Pancreas (tissue), 10 donors: ENCODE data around the gene NADK. TPM values are rescaled to one million over a fixed set of nuclear protein-coding genes. Genes with fewer than 3 reads are reported as not detected.

Experiments used
- ATAC-seq, 4 donors: fragments of 200-7000 bp; cut with Tn5 transposase; one replicate each; pipeline versions ENCODE4 v1.8.0 to v1.9.1; 2020; ENCODE audit warnings: mild to moderate bottlenecking in 4 of 4, moderate library complexity in 4 of 4
- DNase-seq, 6 donors: peaks; one replicate each; pipeline ENCODE4 v3.0.0-alpha.2; 2020
- FAIRE-seq: peaks from 2 replicates; lab custom pipeline; 2012; peaks lifted over from hg19 to GRCh38; lab: Jason Lieb, UNC
- H3K27ac ChIP-seq, 4 donors: fragments of 200-600 bp; sonication (generic); 1 replicate in 3 of 4; 2 replicates in 1 of 4; pipeline versions ENCODE4 v1.5.0 to v1.8.0; 2020
- H3K27me3 ChIP-seq, 4 donors: fragments of 200-600 bp; one replicate each; pipeline ENCODE4 v1.8.0; 2021
- H3K36me3 ChIP-seq, 3 donors: fragments of 200-600 bp; sonication (generic) in 1 of 3; one replicate each; pipeline versions ENCODE4 v1.5.0 to v1.8.0; 2020 to 2021
- H3K4me1 ChIP-seq, 3 donors: fragments of 200-600 bp; one replicate each; pipeline ENCODE4 v1.8.0; 2021
- H3K4me3 ChIP-seq, 4 donors: fragments of 200-600 bp; sonication (generic) in 2 of 4; one replicate each; pipeline versions ENCODE4 v1.5.0 to v1.8.0; 2020 to 2021
- H3K9me3 ChIP-seq, 4 donors: fragments of 200-600 bp; one replicate each; pipeline ENCODE4 v1.8.0; 2021
- CTCF ChIP-seq, 4 donors: fragments of 200-600 bp; sonication (generic) in 3 of 4; IDR thresholded peaks; one replicate each; pipeline versions ENCODE4 v1.5.0 to v1.8.0; 2021; ENCODE audit warnings: antibody characterized with exemption in 4 of 4
- WGBS, 2 donors: extraction: QIAGEN DNeasy Blood & Tissue Kit; methylation state at CpG; one replicate each; pipeline ENCODE4 v1.1.7; 2013; 5-methylcytosine and 5-hydroxymethylcytosine counted together
- intact Hi-C, 3 donors: fragments of 100-400 bp; cut with DNase I; formaldehyde crosslinking; loops; one replicate each; pipeline versions ENCODE4 v1.11.1 to v1.14.2; 2022
- polyA plus RNA-seq, 2 donors: library from polyadenylated mRNA; stranded (reverse); fragments of 200-250 nt; gene quantifications; one replicate each; pipeline ENCODE4 v1.2.3, GENCODE V29; 2013
- total RNA-seq, 6 donors: library from RNA; stranded (reverse); fragmentation: NEBNext Ultra II Directional in 4 of 6; extraction: Animal tissue kit (Norgen Biotek cat#: 25700) in 4 of 6; gene quantifications; one replicate each; pipeline versions ENCODE4 v1.2.1 to v1.2.4, GENCODE V29; 2021 to 2023
- donor health status: healthy with polysubstance abuse.
- donor health status: DM: no; HTN: no; CAD: no; lungs with moderate emphysema.
- donor health status: DM: no; HTN: no; CAD: no.
- donor health status: control.
- donor health status: control.
- donor health status: Bipolar disorder and iron deficiency.
- donor health status: DM: yes; HTN: yes; CAD: no.
- donor health status: DM: no; HTN: no; CAD: no.
- donor health status: DM: no; HTN: no; CAD: no.
- donor health status: DM: yes; HTN: yes; CAD: no.

The NADK gene
- total and polyA plus RNA-seq, 8 donors = 27.8 to 63.3 (median 40.1) TPM

- Histone ChIP-seq H3K4me3 (no peak overlapping the region), H3K27ac (no peak overlapping the region), H3K4me1 (peaks cover 3 to 5% (median 4%) of the 10 kb centered on the region in 3 donors), H3K27me3 (no peaks in the 10 kb centered on the region), H3K36me3 (peaks cover 5 to 58% (median 18%) of the 10 kb centered on the region in 3 donors), H3K9me3 (no peaks in the 10 kb centered on the region)
- 88 to 94% methylated on average over 7 of the region's 7 CpGs for WGBS, 2 donors
- no peak for FAIRE-seq
- ATAC-seq = no peak
- DNase-seq = no peak
- no peak for TF ChIP-seq CTCF (IDR thresholded peaks at IDR 0.05)
- intact Hi-C loops = loop anchor here in 2 of 3 donors (10.0 kb wide), 2 partner anchors 97 to 107 kb away; partner anchors contain the start of gene GNB1 (in 1 of the 2)
These were observed 9.9 kb upstream of the NADK start for GRCh38 chr1:1788136-1788535.

DNA sequence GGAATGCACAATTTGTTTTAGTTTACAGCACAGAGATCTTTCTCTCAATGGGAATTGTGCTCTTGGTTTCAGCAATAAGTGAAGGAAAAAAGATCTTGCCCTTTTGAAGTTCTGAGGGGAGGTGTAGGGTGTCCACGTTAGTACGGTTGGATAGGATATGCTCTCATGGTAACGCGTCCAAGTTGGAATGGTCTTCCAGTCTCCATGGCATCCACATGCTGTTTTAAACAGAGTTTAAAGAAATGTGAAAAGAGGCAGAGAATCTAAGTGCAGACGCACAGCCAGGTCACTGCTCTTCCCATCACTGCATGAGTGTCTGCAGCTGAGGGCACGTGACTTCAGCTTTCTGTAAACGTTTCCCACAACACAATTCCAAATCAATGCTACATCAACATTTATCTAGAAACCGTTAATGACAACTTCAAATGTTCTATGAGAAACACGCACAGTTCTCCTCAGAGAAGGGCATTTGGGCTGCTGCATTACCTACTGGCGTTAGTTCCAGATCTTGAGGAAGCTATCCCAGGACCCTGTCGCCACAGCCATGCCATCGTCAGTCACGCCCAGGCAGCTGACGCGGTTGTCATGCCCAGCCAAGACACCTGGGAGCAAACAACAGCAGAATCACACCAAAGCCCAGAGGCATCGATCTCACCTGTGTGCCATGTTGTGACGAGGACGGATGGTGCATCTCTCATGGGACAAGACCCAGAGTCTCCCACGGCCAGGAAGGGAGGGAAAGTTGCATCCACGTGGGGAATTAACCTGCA lies 8.8 kb upstream of the NADK start:
- ATAC-seq (no peak), DNase-seq (no peak), FAIRE-seq (no peak)
- no peaks in the 10 kb centered on the region for H3K27me3 ChIP-seq
- no peak for TF ChIP-seq CTCF (IDR thresholded peaks at IDR 0.05)
- intact Hi-C loops = loop anchor here in 2 of 3 donors (10.0 kb wide), 2 partner anchors 98 to 108 kb away; partner anchors contain the start of gene GNB1 (in 1 of the 2)
- H3K36me3 ChIP-seq = peaks cover 5 to 58% (median 18%) of the 10 kb centered on the region in 3 donors
- H3K9me3 ChIP-seq = no peaks in the 10 kb centered on the region
- H3K4me3 ChIP-seq = no peak overlapping the region
- no peak overlapping the region for H3K27ac ChIP-seq
- WGBS, 2 donors = 88% methylated on average over 20 of the region's 20 CpGs
- H3K4me1 ChIP-seq = peaks cover 14 to 15% (median 15%) of the 10 kb centered on the region in 3 donors

GRCh38 chr1:1785666-1786065 lies 7.4 kb upstream of the NADK start:
- no peak for ATAC-seq
- intact Hi-C loops = loop anchor here in 2 of 3 donors (10.0 kb wide), 2 partner anchors 99 to 109 kb away; partner anchors contain the start of gene GNB1 (in 1 of the 2)
- TF ChIP-seq CTCF (IDR thresholded peaks at IDR 0.05) = no peak
- Histone ChIP-seq H3K36me3 (peaks cover 5 to 56% (median 12%) of the 10 kb centered on the region in 3 donors), H3K9me3 (no peaks in the 10 kb centered on the region), H3K4me3 (no peak overlapping the region), H3K27me3 (no peaks in the 10 kb centered on the region), H3K4me1 (peaks cover 17 to 26% (median 20%) of the 10 kb centered on the region in 3 donors), H3K27ac (no peak overlapping the region)
- FAIRE-seq = no peak
- DNase-seq = no peak
- WGBS, 2 donors = 89 to 90% methylated on average over 10 of the region's 10 CpGs

- DNase-seq (no peak), ATAC-seq (no peak), FAIRE-seq (no peak)
- TF ChIP-seq CTCF (IDR thresholded peaks at IDR 0.05) = no peak
- Histone ChIP-seq H3K27me3 (no peaks in the 10 kb centered on the region), H3K4me3 (no peak overlapping the region), H3K4me1 (peaks cover 17 to 34% (median 20%) of the 10 kb centered on the region in 3 donors), H3K9me3 (no peaks in the 10 kb centered on the region), H3K36me3 (peaks cover 5 to 48% (median 12%) of the 10 kb centered on the region in 3 donors), H3K27ac (no peak overlapping the region)
- intact Hi-C loops = loop anchor here in 2 of 3 donors (10.0 kb wide), 2 partner anchors 100 to 110 kb away; partner anchors contain the start of gene GNB1 (in 1 of the 2)
- 93 to 96% methylated on average over 13 of the region's 13 CpGs for WGBS, 2 donors
These were observed 6.7 kb upstream of the NADK start for GRCh38 chr1:1784933-1785332.
